Suprapubic skin (tissue), 4 donors: Measurements from ENCODE around the gene ACOT7.

Source experiments
- CTCF ChIP-seq, 2 donors: fragments of 200-600 bp in 1 of 2; fragments of 450-650 bp in 1 of 2; sonication (generic) in 1 of 2; IDR thresholded peaks; one replicate each; pipeline ENCODE4 v1.5.1; 2016 to 2019; ENCODE audit warnings: antibody characterized with exemption in 2 of 2, mild to moderate bottlenecking in 1 of 2, moderate library complexity in 1 of 2
- EP300 ChIP-seq: sonication (generic); formaldehyde crosslinking; IDR thresholded peaks from one replicate; pipeline ENCODE4 v1.6.1; 2017; ENCODE audit warnings: antibody characterized with exemption
- POLR2A ChIP-seq, 2 donors: fragments of 450-650 bp; IDR thresholded peaks; one replicate each; pipeline ENCODE4 v1.6.1; 2017; ENCODE audit warnings: antibody characterized with exemption in 2 of 2, mild to moderate bottlenecking in 2 of 2, moderate library complexity in 2 of 2
- POLR2AphosphoS5 ChIP-seq, 3 donors: sonication (generic); formaldehyde crosslinking; IDR thresholded peaks; one replicate each; pipeline ENCODE4 v1.6.1; 2017; ENCODE audit warnings: antibody characterized with exemption in 3 of 3

GRCh38 chr1:6265151-6265550 is 128.4 kb downstream of the ACOT7 start:
- no peak for TF ChIP-seq POLR2A (IDR thresholded peaks at IDR 0.05)
- no peak for TF ChIP-seq CTCF (IDR thresholded peaks at IDR 0.05)
- no peak for TF ChIP-seq EP300
- TF ChIP-seq POLR2AphosphoS5 (IDR thresholded peaks at IDR 0.05), result no peak
